Osteoblast (primary cell): ENCODE measurements around the gene ZDHHC11. TPM values are rescaled to one million over a fixed set of nuclear protein-coding genes. Genes with fewer than 3 reads are reported as not detected.
"Not testable (repeated sequence)": the region's sequence is repeated elsewhere in the genome, so short reads cannot be mapped to it uniquely, and the experiment has no call there.

Source experiments
- DNase-seq: peaks from one replicate; pipeline ENCODE4 v3.0.0; 2011; ENCODE audit warnings: low spot score, mixed read lengths; ENCODE audit not compliant: insufficient read length; ENCODE audit errors: missing footprints
- H2AFZ ChIP-seq: 2 replicates; pipeline ENCODE4 v1.6.0; 2011; ENCODE audit warnings: mild to moderate bottlenecking, low read length
- H3K27ac ChIP-seq: 2 replicates; pipeline ENCODE4 v1.5.1; 2011; ENCODE audit warnings: mild to moderate bottlenecking, low read depth, low read length, moderate library complexity
- H3K27me3 ChIP-seq: 2 replicates; pipeline ENCODE4 v1.6.0; 2012; ENCODE audit warnings: mild to moderate bottlenecking, control low read depth, inconsistent platforms, low read length, moderate library complexity; ENCODE audit not compliant: insufficient read depth
- H3K36me3 ChIP-seq: 2 replicates; pipeline ENCODE4 v1.5.1; 2011; ENCODE audit warnings: mild to moderate bottlenecking, low read length, control low read depth, moderate library complexity; ENCODE audit not compliant: insufficient read depth
- H3K4me1 ChIP-seq: 2 replicates; pipeline ENCODE4 v1.5.1; 2011; ENCODE audit warnings: mild to moderate bottlenecking, low read length, control low read depth, moderate library complexity; ENCODE audit not compliant: insufficient read depth
- H3K4me2 ChIP-seq: 2 replicates; pipeline ENCODE4 v1.6.0; 2011; ENCODE audit warnings: mild to moderate bottlenecking, low read length; ENCODE audit not compliant: insufficient read depth
- H3K4me3 ChIP-seq: fragments of 200-600 bp; sonication (generic); 3 replicates; pipeline ENCODE4 v1.5.1; 2012; ENCODE audit warnings: mild to moderate bottlenecking, low read length, inconsistent platforms; ENCODE audit not compliant: insufficient read depth
- H3K79me2 ChIP-seq: 2 replicates; pipeline ENCODE4 v1.6.0; 2012; ENCODE audit warnings: mild to moderate bottlenecking, low read length, control low read depth, inconsistent platforms; ENCODE audit not compliant: insufficient read depth
- H3K9me3 ChIP-seq: 2 replicates; pipeline ENCODE4 v1.5.1; 2011; ENCODE audit warnings: low read depth, low read length, control low read depth
- H4K20me1 ChIP-seq: 2 replicates; pipeline ENCODE4 v1.6.0; 2012; ENCODE audit warnings: mild to moderate bottlenecking, low read length, control low read depth; ENCODE audit not compliant: insufficient read depth
- CTCF ChIP-seq: IDR thresholded peaks from 2 replicates; pipeline ENCODE4 v1.5.1; 2011; ENCODE audit warnings: mild to moderate bottlenecking, low read depth, low read length, moderate library complexity; ENCODE audit errors: extremely low read depth
- total RNA-seq: library from RNA; depleted of rRNA; stranded (reverse); fragments of >200 nt; gene quantifications from 2 replicates; pipeline ENCODE4 v1.2.3, GENCODE V29; 2012

Gene ZDHHC11
- total RNA-seq, 1 donor, result 1.8 TPM

- no peaks in the 10 kb centered on the region for H3K9me3 ChIP-seq
- no peak overlapping the region for H3K4me3 ChIP-seq
- no peaks in the 10 kb centered on the region for H3K4me1 ChIP-seq
- no peaks in the 10 kb centered on the region for H3K79me2 ChIP-seq
- H3K4me2 ChIP-seq, result no peak overlapping the region
- no peak overlapping the region for H2AFZ ChIP-seq
- H3K36me3 ChIP-seq, result no peaks in the 10 kb centered on the region
- H3K27me3 ChIP-seq, result no peaks in the 10 kb centered on the region
- H4K20me1 ChIP-seq, result no peaks in the 10 kb centered on the region
- no peak for TF ChIP-seq CTCF
- no peak overlapping the region for H3K27ac ChIP-seq
- DNase-seq, result no peak
These were observed 83.9 kb downstream of the ZDHHC11 start for GRCh38 chr5:766666-767431.

DNA sequence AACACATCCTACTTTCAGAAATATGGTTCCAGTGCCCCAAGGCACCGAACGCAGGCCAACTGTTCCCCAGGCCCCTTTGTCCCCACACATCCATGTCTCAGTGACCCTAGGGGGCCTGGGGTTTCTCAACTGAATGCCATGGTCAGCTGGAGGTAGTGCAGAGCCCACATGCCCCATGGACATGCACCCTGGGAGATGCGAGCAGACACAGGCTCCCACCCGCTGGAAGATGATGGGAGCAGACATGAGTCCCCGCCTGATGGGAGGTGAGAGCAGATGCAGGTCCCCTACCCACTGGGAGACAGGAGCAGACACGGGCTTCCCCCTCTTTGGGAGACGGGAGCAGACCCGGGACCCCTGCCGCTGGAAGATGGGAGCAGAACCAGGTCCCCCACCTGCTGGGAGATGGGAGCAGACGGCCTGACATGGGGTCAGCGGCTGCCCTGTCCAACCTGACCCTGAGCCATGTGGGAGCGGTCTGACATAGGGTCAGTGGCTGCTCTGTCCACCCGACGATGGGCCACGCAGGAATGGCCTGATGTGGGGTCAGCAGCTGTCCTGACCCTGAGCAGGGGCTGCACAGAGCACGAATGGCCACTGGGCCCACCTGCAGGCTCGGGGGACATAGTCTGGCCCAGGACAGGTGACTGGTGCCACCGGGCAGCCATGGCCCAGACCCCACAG is 84.7 kb downstream of the ZDHHC11 start:
- DNase-seq, result no peak
- TF ChIP-seq CTCF, result no peak
- H3K27me3 ChIP-seq, result no peaks in the 10 kb centered on the region
- H3K4me3 ChIP-seq, result no peak overlapping the region
- no peaks in the 10 kb centered on the region for H4K20me1 ChIP-seq
- H3K4me1 ChIP-seq, result no peaks in the 10 kb centered on the region
- no peaks in the 10 kb centered on the region for H3K79me2 ChIP-seq
- no peak overlapping the region for H3K27ac ChIP-seq
- H3K9me3 ChIP-seq, result no peaks in the 10 kb centered on the region
- H3K36me3 ChIP-seq, result no peaks in the 10 kb centered on the region
- H3K4me2 ChIP-seq, result no peak overlapping the region
- H2AFZ ChIP-seq, result no peak overlapping the region

DNA sequence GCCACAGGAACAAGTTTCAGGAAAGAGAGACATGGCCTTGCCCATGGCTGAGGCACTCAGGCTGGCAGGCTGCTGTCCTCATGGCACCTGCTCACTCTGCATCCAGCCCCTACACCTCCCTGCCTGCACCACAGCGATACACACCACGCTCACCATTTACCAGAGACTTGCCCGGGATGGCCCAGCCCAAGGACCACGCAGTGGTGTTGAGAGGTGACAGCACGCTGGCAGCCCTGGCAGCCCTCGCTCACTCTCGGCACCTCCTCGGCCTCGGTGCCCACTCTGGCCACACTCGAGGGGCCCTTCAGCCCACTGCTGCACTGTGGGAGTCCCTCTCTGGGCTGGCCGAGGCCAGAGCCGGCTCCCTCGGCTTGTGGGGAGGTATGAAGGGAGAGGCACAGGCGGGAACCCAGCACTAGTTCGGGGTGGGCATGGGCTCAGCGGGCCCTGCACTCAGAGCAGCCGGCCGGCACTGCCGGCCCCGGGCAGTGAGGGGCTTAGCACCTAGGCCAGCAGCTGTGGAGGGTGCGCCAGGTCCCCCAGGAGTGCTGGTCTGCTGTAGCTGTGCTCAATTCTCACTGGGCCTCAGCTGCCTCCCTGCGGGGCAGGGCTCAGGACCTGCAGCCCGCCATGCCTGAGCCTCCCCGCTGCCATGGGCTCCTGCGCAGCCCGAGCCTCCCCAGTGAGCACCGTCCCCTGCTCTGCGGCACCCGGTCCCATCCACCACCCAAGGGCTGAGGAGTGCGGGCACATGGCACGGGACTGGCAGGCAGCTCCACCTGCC is 86.6 kb downstream of the ZDHHC11 start:
- Histone ChIP-seq H3K27me3 (no peaks in the 10 kb centered on the region), H2AFZ (no peak overlapping the region), H3K4me1 (no peaks in the 10 kb centered on the region), H3K79me2 (no peaks in the 10 kb centered on the region), H3K9me3 (no peaks in the 10 kb centered on the region), H3K4me2 (no peak overlapping the region), H4K20me1 (no peaks in the 10 kb centered on the region), H3K36me3 (no peaks in the 10 kb centered on the region), H3K4me3 (no peak overlapping the region), H3K27ac (no peak overlapping the region)
- TF ChIP-seq CTCF, result no peak
- no peak for DNase-seq

- Histone ChIP-seq H3K4me2 (no peak overlapping the region), H3K27ac (no peak overlapping the region), H3K9me3 (no peaks in the 10 kb centered on the region), H3K36me3 (no peaks in the 10 kb centered on the region), H3K4me3 (no peak overlapping the region), H3K4me1 (no peaks in the 10 kb centered on the region), H3K27me3 (no peaks in the 10 kb centered on the region), H3K79me2 (no peaks in the 10 kb centered on the region), H4K20me1 (no peaks in the 10 kb centered on the region), H2AFZ (no peak overlapping the region)
- TF ChIP-seq CTCF, result no peak
- DNase-seq, result no peak
These were observed 87.4 kb downstream of the ZDHHC11 start for GRCh38 chr5:763397-763796.

GRCh38 chr5:762996-763395 is 87.8 kb downstream of the ZDHHC11 start:
- H3K79me2 ChIP-seq, H4K20me1 ChIP-seq, DNase-seq, H3K4me3 ChIP-seq, H3K9me3 ChIP-seq, H3K36me3 ChIP-seq, H3K27me3 ChIP-seq, H3K27ac ChIP-seq, H3K4me1 ChIP-seq, H3K4me2 ChIP-seq, H2AFZ ChIP-seq: not testable (repeated sequence)
